Kidney (tissue), 14 donors: ENCODE measurements around the gene AEN. TPM values are rescaled to one million over a fixed set of nuclear protein-coding genes. Genes with fewer than 3 reads are reported as not detected.
A peak's percentile ranks its signal among the peaks of the same experiment; 100 is the strongest.

Experiments
- DNase-seq, 5 donors: peaks; one replicate each; pipeline ENCODE4 v3.0.0-alpha.2; 2013 to 2020
- FAIRE-seq: peaks from 2 replicates; lab custom pipeline; 2012; peaks lifted over from hg19 to GRCh38; lab: Jason Lieb, UNC
- H3K27ac ChIP-seq, 2 donors: one replicate each; pipeline ENCODE4 v1.7.0; 2013; ENCODE audit warnings: low read depth in 2 of 2, low read length in 2 of 2, inconsistent platforms in 1 of 2
- H3K27me3 ChIP-seq: one replicate; pipeline ENCODE4 v1.7.1; 2013; ENCODE audit warnings: low read length, inconsistent platforms; ENCODE audit not compliant: control insufficient read depth, insufficient read depth
- H3K36me3 ChIP-seq, 3 donors: one replicate each; pipeline versions ENCODE4 v1.7.0 to v1.7.1; 2013; ENCODE audit warnings: low read length in 3 of 3, control low read depth in 1 of 3, inconsistent platforms in 1 of 3; ENCODE audit not compliant: insufficient read depth in 3 of 3, control insufficient read depth in 2 of 3
- H3K4me1 ChIP-seq, 3 donors: one replicate each; pipeline versions ENCODE4 v1.7.0 to v1.7.1; 2013; ENCODE audit warnings: low read length in 3 of 3, inconsistent platforms in 1 of 3, low read depth in 1 of 3; ENCODE audit not compliant: control insufficient read depth in 2 of 3, insufficient read depth in 2 of 3
- H3K4me3 ChIP-seq, 3 donors: one replicate each; pipeline versions ENCODE4 v1.7.0 to v1.8.1; 2013; ENCODE audit warnings: low read length in 3 of 3, control low read depth in 1 of 3, inconsistent platforms in 1 of 3
- H3K9ac ChIP-seq, 3 donors: one replicate each; pipeline versions ENCODE4 v1.7.0 to v1.7.1; 2013; ENCODE audit warnings: low read length in 3 of 3, control low read depth in 1 of 3, inconsistent platforms in 1 of 3
- H3K9me3 ChIP-seq, 3 donors: one replicate each; pipeline versions ENCODE4 v1.7.0 to v1.7.1; 2013; ENCODE audit warnings: low read length in 3 of 3, control low read depth in 1 of 3, inconsistent platforms in 1 of 3; ENCODE audit not compliant: control insufficient read depth in 2 of 3, insufficient read depth in 1 of 3
- CTCF ChIP-seq: IDR thresholded peaks from 3 replicates; pipeline ENCODE4 v1.5.1; 2012; ENCODE audit warnings: mild to moderate bottlenecking, moderate library complexity, borderline replicate concordance; ENCODE audit not compliant: insufficient read depth; ENCODE audit errors: extremely low read depth
- intact Hi-C: fragments of 100-400 bp; cut with DNase I; formaldehyde crosslinking; loops from one replicate; pipeline ENCODE4 v1.11.1; 2022
- polyA plus RNA-seq: library from polyadenylated mRNA; stranded (reverse); fragments of 350-450 nt; fragmentation: Illumina TruSeq; extraction: RNeasy Lipid Tissue Mini Kit (QIAGEN cat#74804); gene quantifications from one replicate; pipeline ENCODE4 v1.2.3, GENCODE V29; 2014; ENCODE audit warnings: low read depth, low replicate concordance; ENCODE audit not compliant: insufficient read depth
- total RNA-seq: library from RNA; stranded (reverse); fragmentation: NEBNext Ultra II Directional; extraction: Animal tissue kit (Norgen Biotek cat#: 25700); gene quantifications from one replicate; pipeline ENCODE4 v1.2.1, GENCODE V29; 2021
- donor health status: control.
- donor health status: control.
- donor health status: control.
- donor health status: control.
- donor health status: control.
- donor health status: DM: yes; HTN: yes; CAD: no.
- donor health status: Normal renal cell carcinoma (clear cell type).

AEN gene
- total and polyA plus RNA-seq, 2 donors from 2014 or later: 6.2 to 17.4 TPM

GRCh38 chr15:88590759-88591158, 30.4 kb upstream of the AEN start:
- Histone ChIP-seq H3K27ac (no peak overlapping the region), H3K9me3 (no peaks in the 10 kb centered on the region), H3K4me3 (no peak overlapping the region), H3K36me3 (no peaks in the 10 kb centered on the region), H3K4me1 (no peaks in the 10 kb centered on the region), H3K9ac (no peak overlapping the region), H3K27me3 (no peaks in the 10 kb centered on the region)
- DNase-seq (no peak), FAIRE-seq (no peak)
- TF ChIP-seq CTCF: no peak
- intact Hi-C loops: no loop called here

GRCh38 chr15:88591384-88591783, 29.8 kb upstream of the AEN start:
- no peaks in the 10 kb centered on the region for H3K9me3 ChIP-seq
- FAIRE-seq (no peak), DNase-seq (no peak)
- H3K36me3 ChIP-seq: no peaks in the 10 kb centered on the region
- H3K4me3 ChIP-seq: no peak overlapping the region
- no peak overlapping the region for H3K27ac ChIP-seq
- H3K27me3 ChIP-seq: no peaks in the 10 kb centered on the region
- intact Hi-C loops: no loop called here
- no peak overlapping the region for H3K9ac ChIP-seq
- no peak for TF ChIP-seq CTCF
- H3K4me1 ChIP-seq: no peaks in the 10 kb centered on the region

DNA sequence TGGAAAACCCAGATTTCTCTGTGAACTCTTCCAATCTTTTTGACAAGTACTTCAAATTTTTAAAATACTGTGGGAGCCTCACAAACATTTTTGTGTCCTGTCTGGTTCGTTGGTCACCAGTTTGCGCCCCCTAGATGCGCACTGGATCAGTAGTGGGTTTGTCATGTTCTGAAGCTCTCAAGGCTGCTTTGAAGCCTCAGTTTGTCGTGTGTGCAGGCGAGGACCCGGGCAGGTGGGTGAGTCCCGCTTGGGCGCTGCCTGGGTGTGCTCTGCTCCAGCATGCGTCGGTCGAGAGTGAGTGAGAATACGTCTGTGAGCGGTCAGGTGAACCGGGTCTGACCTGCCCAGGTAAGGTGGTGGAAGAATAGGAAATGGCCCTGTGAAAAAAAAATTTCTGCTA, 17.3 kb upstream of the AEN start:
- H3K9ac ChIP-seq: no peak overlapping the region
- peaks cover 0 to 2% (median 0%) of the 10 kb centered on the region in 3 donors for H3K4me1 ChIP-seq
- no peak for TF ChIP-seq CTCF
- FAIRE-seq: no peak
- H3K9me3 ChIP-seq: no peaks in the 10 kb centered on the region
- no peak overlapping the region for H3K27ac ChIP-seq
- no peak overlapping the region for H3K4me3 ChIP-seq
- DNase-seq: no peak
- intact Hi-C loops: no loop called here
- peaks cover 29% of the 10 kb centered on the region for H3K27me3 ChIP-seq
- H3K36me3 ChIP-seq: no peaks in the 10 kb centered on the region

- no peak for FAIRE-seq
- intact Hi-C loops: no loop called here
- Histone ChIP-seq H3K9me3 (no peaks in the 10 kb centered on the region), H3K27me3 (peaks cover 29% of the 10 kb centered on the region), H3K4me3 (no peak overlapping the region), H3K27ac (no peak overlapping the region), H3K4me1 (peaks cover 0 to 2% (median 0%) of the 10 kb centered on the region in 3 donors), H3K36me3 (no peaks in the 10 kb centered on the region), H3K9ac (no peak overlapping the region)
- no peak for TF ChIP-seq CTCF
- peak in 3 of 5 donors; percentile 43 to 77 (median 50) for DNase-seq
Measured at GRCh38 chr15:88604381-88605188, 16.6 kb upstream of the AEN start.
